Measurements from ENCODE around the gene CDIP1. TPM values are rescaled to one million over a fixed set of nuclear protein-coding genes. Genes with fewer than 3 reads are reported as not detected.

The CDIP1 gene
- total RNA-seq, 3 donors from 2014 or later = 16.9 to 23.5 (median 19.6) TPM

DNA sequence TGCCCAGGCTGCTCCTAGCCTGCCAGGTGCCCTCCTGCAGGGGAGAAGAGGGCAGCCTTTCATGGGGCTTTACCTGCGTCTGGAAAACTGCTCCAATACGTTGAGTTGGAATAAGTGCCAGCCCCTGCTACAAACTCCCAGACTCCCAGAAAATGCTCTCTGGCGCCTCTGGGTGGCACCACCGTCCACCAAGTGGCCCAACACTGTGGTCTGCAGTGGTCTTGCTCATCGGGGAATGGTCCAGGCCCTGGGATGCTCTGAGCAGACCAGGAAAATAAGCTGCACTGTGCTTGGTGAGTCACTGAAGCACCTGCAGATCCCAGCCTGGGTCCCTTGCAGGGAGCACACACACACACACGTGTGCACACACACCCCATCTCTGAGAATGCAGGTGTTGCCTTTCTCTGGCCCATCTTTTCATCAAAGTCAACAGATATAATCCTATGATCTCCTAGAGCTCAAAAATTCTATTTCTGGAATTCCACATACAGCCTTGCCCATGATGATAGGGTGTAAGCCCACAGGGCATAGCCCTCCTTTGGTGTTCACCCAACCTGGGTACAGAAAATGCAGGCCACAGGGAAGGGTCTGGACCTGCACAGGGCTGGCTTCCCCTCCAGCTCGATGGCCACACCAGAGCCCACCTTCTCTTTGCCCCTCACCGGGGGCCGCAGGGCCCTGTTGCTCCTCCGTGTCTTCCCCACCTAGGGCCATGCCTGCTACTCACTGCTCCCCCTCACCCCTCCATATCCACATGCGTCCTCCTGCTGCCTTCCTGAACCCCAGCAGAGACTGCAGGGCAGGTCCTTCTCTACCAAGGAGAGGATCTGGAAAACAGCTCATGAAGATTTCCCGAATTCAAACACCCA lies 20.5 kb downstream of the CDIP1 start:
- intact Hi-C loops (cut with DNase I, micrococcal nuclease) = no loop called here
- Histone ChIP-seq H3K36me3 (ENCODE audit: low read depth) (no peaks in the 10 kb centered on the region), H3K9me3 (no peaks in the 10 kb centered on the region), H3K4me3 (no peak overlapping the region), H3K4me1 (ENCODE audit: low read depth) (peaks cover 3% of the 10 kb centered on the region)
- DNase-seq (no peak), ATAC-seq (peak; percentile 22)
- TF ChIP-seq, protein P1, sequence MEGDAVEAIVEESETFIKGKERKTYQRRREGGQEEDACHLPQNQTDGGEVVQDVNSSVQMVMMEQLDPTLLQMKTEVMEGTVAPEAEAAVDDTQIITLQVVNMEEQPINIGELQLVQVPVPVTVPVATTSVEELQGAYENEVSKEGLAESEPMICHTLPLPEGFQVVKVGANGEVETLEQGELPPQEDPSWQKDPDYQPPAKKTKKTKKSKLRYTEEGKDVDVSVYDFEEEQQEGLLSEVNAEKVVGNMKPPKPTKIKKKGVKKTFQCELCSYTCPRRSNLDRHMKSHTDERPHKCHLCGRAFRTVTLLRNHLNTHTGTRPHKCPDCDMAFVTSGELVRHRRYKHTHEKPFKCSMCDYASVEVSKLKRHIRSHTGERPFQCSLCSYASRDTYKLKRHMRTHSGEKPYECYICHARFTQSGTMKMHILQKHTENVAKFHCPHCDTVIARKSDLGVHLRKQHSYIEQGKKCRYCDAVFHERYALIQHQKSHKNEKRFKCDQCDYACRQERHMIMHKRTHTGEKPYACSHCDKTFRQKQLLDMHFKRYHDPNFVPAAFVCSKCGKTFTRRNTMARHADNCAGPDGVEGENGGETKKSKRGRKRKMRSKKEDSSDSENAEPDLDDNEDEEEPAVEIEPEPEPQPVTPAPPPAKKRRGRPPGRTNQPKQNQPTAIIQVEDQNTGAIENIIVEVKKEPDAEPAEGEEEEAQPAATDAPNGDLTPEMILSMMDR (IDR thresholded peaks at IDR 0.05) = no peak

DNA sequence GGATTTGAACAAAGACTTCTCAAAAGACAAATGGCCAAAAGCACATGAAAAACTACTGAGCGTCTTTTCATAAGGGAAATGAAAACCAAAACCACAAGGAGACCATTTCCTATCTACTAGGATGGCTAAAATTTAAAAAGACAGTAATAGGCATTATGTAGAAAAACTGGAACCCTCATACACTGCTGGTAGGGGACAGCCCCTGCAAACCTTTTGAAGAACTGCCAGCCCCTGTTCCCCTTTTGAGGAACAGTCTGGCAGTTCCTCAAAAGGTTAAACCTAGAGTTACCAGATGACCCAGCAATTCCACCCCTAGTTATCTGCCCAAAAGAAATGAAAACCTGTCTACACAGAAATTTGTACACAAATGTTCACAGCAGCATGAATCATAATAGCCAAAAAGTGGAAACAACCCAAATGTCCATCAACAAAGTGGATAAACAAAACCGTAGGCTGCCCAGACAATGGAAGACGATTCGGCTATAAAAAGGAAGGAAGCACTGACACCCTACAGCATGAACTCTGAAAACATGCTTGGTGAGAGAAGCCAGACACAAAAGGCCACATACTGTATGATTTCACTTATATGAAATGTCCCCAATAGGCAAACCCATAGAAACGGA lies 22.9 kb downstream of the CDIP1 start:
- intact Hi-C loops (cut with DNase I, micrococcal nuclease) = no loop called here
- no peaks in the 10 kb centered on the region for H3K36me3 ChIP-seq (ENCODE audit: low read depth)
- TF ChIP-seq, protein P1 (IDR thresholded peaks at IDR 0.05) = no peak
- H3K9me3 ChIP-seq = no peaks in the 10 kb centered on the region
- peaks cover 7% of the 10 kb centered on the region for H3K4me1 ChIP-seq (ENCODE audit: low read depth)
- DNase-seq (no peak), ATAC-seq (peak; percentile 8)
- no peak overlapping the region for H3K4me3 ChIP-seq

DNA sequence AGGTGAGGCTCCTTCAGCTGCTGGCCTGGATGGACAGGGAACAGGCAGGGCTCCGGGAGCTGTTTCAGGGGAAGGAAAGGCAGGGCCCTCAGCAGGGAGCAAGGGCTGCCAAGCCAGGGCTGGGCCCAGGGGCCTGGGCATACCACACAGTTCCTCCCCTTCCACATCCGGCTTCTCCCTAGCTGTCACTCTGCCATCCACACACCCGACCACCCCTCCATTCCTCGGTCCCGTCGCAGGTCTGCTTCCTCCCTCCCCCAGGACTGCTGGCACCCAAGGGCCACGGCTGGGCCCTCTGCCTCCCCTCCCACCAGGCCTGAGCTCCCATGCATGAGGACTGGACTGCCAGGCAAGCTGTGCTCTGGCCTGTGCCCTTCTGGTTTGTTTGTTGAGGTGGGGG lies 24.0 kb downstream of the CDIP1 start:
- ATAC-seq = no peak
- intact Hi-C loops (cut with DNase I, micrococcal nuclease) = no loop called here

DNA sequence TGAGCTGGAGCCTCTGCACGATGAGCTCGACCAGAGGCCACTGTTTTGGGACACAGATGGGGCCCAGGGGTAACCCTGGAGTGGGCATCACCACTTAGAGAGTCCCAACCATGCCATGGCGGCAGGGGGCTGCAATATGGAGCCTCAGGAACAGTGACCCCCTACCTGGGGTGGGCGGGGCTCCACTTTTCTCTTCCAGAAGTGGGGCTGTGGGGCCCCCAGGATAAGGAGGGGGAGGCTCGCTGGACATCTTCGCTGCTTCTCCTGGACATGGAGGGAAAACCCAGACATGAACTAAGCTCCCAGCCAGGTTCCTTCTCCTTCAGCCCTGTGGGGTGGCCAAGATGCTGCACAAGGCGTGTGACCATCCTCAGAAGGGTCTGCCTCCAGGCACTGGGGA lies 24.7 kb downstream of the CDIP1 start:
- peaks cover 7% of the 10 kb centered on the region for H3K4me1 ChIP-seq (ENCODE audit: low read depth)
- H3K36me3 ChIP-seq (ENCODE audit: low read depth) = peaks cover 4% of the 10 kb centered on the region

More for the DNA sequence above, 24.0 kb downstream of the CDIP1 start:
- Histone ChIP-seq H3K36me3 (ENCODE audit: low read depth) (peaks cover 4% of the 10 kb centered on the region), H3K4me3 (no peak overlapping the region), H3K4me1 (ENCODE audit: low read depth) (peaks cover 7% of the 10 kb centered on the region), H3K9me3 (no peaks in the 10 kb centered on the region)
- DNase-seq = peak in 1 of 3 donors; percentile 31
- TF ChIP-seq, protein P1 (IDR thresholded peaks at IDR 0.05) = no peak

DNA sequence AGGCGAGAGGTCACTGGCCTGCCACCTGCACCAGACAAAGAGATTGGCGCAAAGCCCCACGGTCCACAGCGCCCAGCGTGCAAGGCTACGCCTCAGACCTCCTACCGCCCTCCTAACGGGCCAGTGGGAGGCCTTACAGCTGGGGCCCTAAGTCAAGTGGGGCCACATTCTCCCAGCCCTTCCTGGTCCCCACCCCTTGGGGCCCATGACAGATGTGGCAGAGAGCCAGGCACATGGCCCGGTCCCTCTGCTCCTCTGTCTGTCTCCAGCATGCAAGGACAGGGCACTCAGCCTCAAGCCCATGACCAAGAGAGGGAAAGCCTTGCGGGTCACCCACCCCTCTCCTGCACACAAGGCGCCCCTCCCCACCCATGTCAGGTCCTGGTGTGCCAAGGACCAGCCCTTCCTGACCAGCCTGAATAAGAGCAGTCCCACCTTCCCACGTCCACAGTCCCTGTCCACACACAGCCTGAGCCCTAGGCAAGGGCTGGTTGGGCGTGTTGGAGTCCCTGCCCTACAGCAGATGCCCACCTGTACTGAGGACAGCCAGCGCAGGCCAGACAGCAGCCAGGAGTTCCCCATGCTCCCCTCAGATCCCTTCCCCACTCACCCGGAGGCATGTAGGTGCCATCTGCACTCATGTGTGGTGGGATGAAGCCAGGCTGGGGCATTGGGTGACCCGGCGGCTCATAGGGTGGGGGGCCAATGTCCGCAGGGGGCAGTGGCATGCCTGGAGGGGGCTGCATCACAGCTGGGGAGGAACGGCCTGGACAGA lies 25.3 kb downstream of the CDIP1 start:
- ATAC-seq (no peak), DNase-seq (peak in 1 of 3 donors; percentile 47)
- Histone ChIP-seq H3K4me3 (no peak overlapping the region), H3K4me1 (ENCODE audit: low read depth) (peaks cover 7% of the 10 kb centered on the region), H3K9me3 (no peaks in the 10 kb centered on the region), H3K36me3 (ENCODE audit: low read depth) (peaks cover 4% of the 10 kb centered on the region)
- intact Hi-C loops (cut with DNase I, micrococcal nuclease) = no loop called here
- TF ChIP-seq, protein P1 (IDR thresholded peaks at IDR 0.05) = no peak

More for the DNA sequence above, 24.7 kb downstream of the CDIP1 start:
- intact Hi-C loops (cut with DNase I, micrococcal nuclease) = no loop called here
- DNase-seq (peak in 1 of 3 donors; percentile 34), ATAC-seq (no peak)
- Histone ChIP-seq H3K9me3 (no peaks in the 10 kb centered on the region), H3K4me3 (no peak overlapping the region)
- TF ChIP-seq, protein P1 (IDR thresholded peaks at IDR 0.05) = no peak
